Activated T-cell treated with anti-CD3 and anti-CD28 coated beads, Interleukin-2, amount 50 U/mL, for 4 hours (primary cell): ENCODE results near the gene MARK3. TPM values are rescaled to one million over a fixed set of nuclear protein-coding genes. Genes with fewer than 3 reads are reported as not detected.
"Not testable (repeated sequence)": the region's sequence is repeated elsewhere in the genome, so short reads cannot be mapped to it uniquely, and the experiment has no call there.

Experiments
- ATAC-seq, 2 donors: fragments of 200-7000 bp; cut with Tn5 transposase; one replicate each; pipeline ENCODE4 v1.10.0; 2021
- DNase-seq: peaks from one replicate; pipeline ENCODE4 v3.0.0-alpha.2; 2020
- H3K27me3 Mint-ChIP-seq: one replicate; pipeline ENCODE4 v1.8.0; 2021; ENCODE audit warnings: low read depth, mixed read lengths
- H3K36me3 Mint-ChIP-seq: one replicate; pipeline ENCODE4 v1.8.0; 2022; ENCODE audit warnings: mixed read lengths; ENCODE audit not compliant: insufficient read depth
- H3K4me1 Mint-ChIP-seq: one replicate; pipeline ENCODE4 v1.8.0; 2021; ENCODE audit warnings: low read depth, mixed read lengths
- H3K4me3 Mint-ChIP-seq: one replicate; pipeline ENCODE4 v1.8.0; 2021; ENCODE audit warnings: mild to moderate bottlenecking, moderate library complexity, mixed read lengths
- H3K9me3 Mint-ChIP-seq: one replicate; pipeline ENCODE4 v1.8.0; 2021; ENCODE audit warnings: mixed read lengths
- total RNA-seq, 3 donors: library from RNA; stranded (reverse); gene quantifications; one replicate each; pipeline ENCODE4 v1.2.1, GENCODE V29; 2021

MARK3 gene
- total RNA-seq, 3 donors from 2014 or later: 79.9 to 96.2 (median 95.5) TPM

GRCh38 chr14:103508521-103509329, 123.5 kb downstream of the MARK3 start:
- no peak for ATAC-seq
- DNase-seq: no peak
- Mint-ChIP-seq H3K4me3 (no peak overlapping the region), H3K36me3 (peaks cover 22% of the 10 kb centered on the region), H3K4me1 (no peaks in the 10 kb centered on the region), H3K9me3 (no peaks in the 10 kb centered on the region), H3K27me3 (no peaks in the 10 kb centered on the region)

GRCh38 chr14:103509864-103510723, 124.9 kb downstream of the MARK3 start:
- Mint-ChIP-seq H3K4me1 (peaks cover 3% of the 10 kb centered on the region), H3K27me3 (no peaks in the 10 kb centered on the region), H3K36me3 (peaks cover 13% of the 10 kb centered on the region), H3K4me3 (no peak overlapping the region), H3K9me3 (no peaks in the 10 kb centered on the region)
- no peak for DNase-seq
- no peak for ATAC-seq

GRCh38 chr14:103510724-103511693, 125.8 kb downstream of the MARK3 start:
- Mint-ChIP-seq H3K4me3 (no peak overlapping the region), H3K27me3 (no peaks in the 10 kb centered on the region), H3K36me3 (peaks cover 8% of the 10 kb centered on the region), H3K4me1 (peaks cover 3% of the 10 kb centered on the region), H3K9me3 (no peaks in the 10 kb centered on the region)
- no peak for ATAC-seq
- no peak for DNase-seq

- ATAC-seq, H3K27me3 Mint-ChIP-seq, H3K4me1 Mint-ChIP-seq, H3K9me3 Mint-ChIP-seq, H3K4me3 Mint-ChIP-seq, DNase-seq, H3K36me3 Mint-ChIP-seq: not testable (repeated sequence)
Measured at GRCh38 chr14:103512180-103512579, 127.0 kb downstream of the MARK3 start.

GRCh38 chr14:103512701-103513611, 127.7 kb downstream of the MARK3 start:
- Mint-ChIP-seq H3K27me3 (no peaks in the 10 kb centered on the region), H3K36me3 (peaks cover 6% of the 10 kb centered on the region), H3K4me1 (peaks cover 3% of the 10 kb centered on the region), H3K9me3 (no peaks in the 10 kb centered on the region), H3K4me3 (no peak overlapping the region)
- ATAC-seq (peak in 1 of 2 donors; percentile 17), DNase-seq (no peak)

- H3K27me3 Mint-ChIP-seq: peaks cover 5% of the 10 kb centered on the region
- no peak for DNase-seq
- no peak overlapping the region for H3K4me3 Mint-ChIP-seq
- no peak for ATAC-seq
- H3K9me3 Mint-ChIP-seq: no peaks in the 10 kb centered on the region
- peaks cover 3% of the 10 kb centered on the region for H3K36me3 Mint-ChIP-seq
- peaks cover 5% of the 10 kb centered on the region for H3K4me1 Mint-ChIP-seq
Measured at GRCh38 chr14:103514596-103515421, 129.6 kb downstream of the MARK3 start.

GRCh38 chr14:103516426-103517173, 131.4 kb downstream of the MARK3 start:
- Mint-ChIP-seq H3K4me1 (peaks cover 6% of the 10 kb centered on the region), H3K36me3 (no peaks in the 10 kb centered on the region), H3K27me3 (peaks cover 5% of the 10 kb centered on the region), H3K4me3 (no peak overlapping the region), H3K9me3 (no peaks in the 10 kb centered on the region)
- no peak for DNase-seq
- ATAC-seq: no peak

GRCh38 chr14:103517174-103517566, 132.0 kb downstream of the MARK3 start:
- Mint-ChIP-seq H3K4me1 (peaks cover 6% of the 10 kb centered on the region), H3K9me3 (no peaks in the 10 kb centered on the region), H3K36me3 (no peaks in the 10 kb centered on the region), H3K27me3 (peaks cover 5% of the 10 kb centered on the region), H3K4me3 (no peak overlapping the region)
- ATAC-seq (no peak), DNase-seq (no peak)

- DNase-seq (no peak), ATAC-seq (no peak)
- Mint-ChIP-seq H3K36me3 (no peaks in the 10 kb centered on the region), H3K9me3 (no peaks in the 10 kb centered on the region), H3K27me3 (peaks cover 5% of the 10 kb centered on the region), H3K4me1 (peaks cover 6% of the 10 kb centered on the region), H3K4me3 (no peak overlapping the region)
Measured at GRCh38 chr14:103517721-103518421, 132.7 kb downstream of the MARK3 start.

GRCh38 chr14:103518422-103519042, 133.3 kb downstream of the MARK3 start:
- H3K36me3 Mint-ChIP-seq: no peaks in the 10 kb centered on the region
- peak; percentile 60 for DNase-seq
- peak; percentile 42 to 51 for ATAC-seq
- no peak overlapping the region for H3K4me3 Mint-ChIP-seq
- H3K27me3 Mint-ChIP-seq: peaks cover 6% of the 10 kb centered on the region
- H3K9me3 Mint-ChIP-seq: no peaks in the 10 kb centered on the region
- H3K4me1 Mint-ChIP-seq: peaks cover 6% of the 10 kb centered on the region

- ATAC-seq (no peak), DNase-seq (no peak)
- Mint-ChIP-seq H3K4me3 (peak overlapping the region; percentile 59), H3K4me1 (peaks cover 6% of the 10 kb centered on the region), H3K27me3 (peaks cover 8% of the 10 kb centered on the region), H3K36me3 (no peaks in the 10 kb centered on the region), H3K9me3 (no peaks in the 10 kb centered on the region)
Measured at GRCh38 chr14:103519043-103519836, 134.0 kb downstream of the MARK3 start.
